ENCODE data around the gene LRMDA.

The LRMDA gene

DNA sequence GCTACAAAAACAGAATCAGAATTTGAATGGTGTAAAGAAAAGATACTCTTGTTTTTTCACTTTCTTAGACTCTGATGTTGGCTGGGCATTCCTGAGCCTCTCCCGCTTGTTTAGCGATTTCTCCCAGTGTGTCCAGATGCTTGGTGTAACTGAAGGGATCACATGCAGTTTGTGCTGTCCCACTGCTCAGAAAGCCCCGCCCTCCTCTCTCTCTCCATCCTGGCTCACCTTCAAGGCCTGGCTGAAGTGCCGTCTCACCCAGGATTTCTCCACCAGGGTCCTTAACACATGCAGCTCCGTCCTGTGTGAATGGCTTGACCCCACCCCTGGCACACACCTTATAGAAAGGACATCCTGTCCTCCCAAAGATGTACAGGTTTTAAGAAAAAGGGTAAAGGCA is 437.1 kb downstream of the LRMDA start:
- Mint-ChIP-seq H3K27ac (no peak overlapping the region), H3K9me3 (no peaks in the 10 kb centered on the region), H3K4me1 (ENCODE audit: low read depth in 2 of 2) (no peaks in the 10 kb centered on the region), H3K4me3 (no peak overlapping the region), H3K27me3 (no peaks in the 10 kb centered on the region), H3K36me3 (ENCODE audit: insufficient read depth) (no peaks in the 10 kb centered on the region)
- DNase-seq (no peak), ATAC-seq (replicated peaks) (no peak)

DNA sequence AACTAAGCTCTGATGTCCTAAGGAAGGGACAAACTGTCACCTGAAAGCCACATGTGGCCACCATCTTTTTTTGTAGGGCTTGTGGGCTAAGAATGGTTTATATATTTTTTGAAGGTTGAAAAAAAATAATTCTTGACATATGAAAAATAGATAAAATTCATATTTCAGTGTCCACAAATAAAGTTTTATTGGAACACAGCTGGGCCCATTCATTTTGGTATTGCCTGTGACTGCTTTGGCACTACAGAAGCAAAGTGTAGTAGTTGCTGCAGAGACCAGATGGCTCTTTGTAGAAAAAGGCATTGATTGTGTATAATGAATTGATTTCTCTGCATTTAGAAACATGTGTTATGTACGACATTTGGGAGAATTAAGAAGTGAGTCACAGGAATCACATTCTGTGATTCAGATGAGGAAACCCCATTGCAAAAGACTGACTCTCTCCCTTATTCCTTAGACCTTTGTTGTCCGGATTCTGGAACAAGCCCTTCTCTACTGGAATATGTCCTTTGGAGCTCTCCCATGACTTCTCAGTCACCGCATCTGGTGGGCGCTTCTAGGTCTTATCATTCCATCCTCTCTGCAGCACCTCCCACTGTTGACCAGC is 438.7 kb downstream of the LRMDA start:
- ATAC-seq (replicated peaks) = no peak
- Mint-ChIP-seq H3K36me3 (ENCODE audit: insufficient read depth) (no peaks in the 10 kb centered on the region), H3K27ac (no peak overlapping the region), H3K9me3 (no peaks in the 10 kb centered on the region), H3K4me1 (ENCODE audit: low read depth in 2 of 2) (no peaks in the 10 kb centered on the region), H3K4me3 (no peak overlapping the region), H3K27me3 (no peaks in the 10 kb centered on the region)
- no peak for DNase-seq

DNA sequence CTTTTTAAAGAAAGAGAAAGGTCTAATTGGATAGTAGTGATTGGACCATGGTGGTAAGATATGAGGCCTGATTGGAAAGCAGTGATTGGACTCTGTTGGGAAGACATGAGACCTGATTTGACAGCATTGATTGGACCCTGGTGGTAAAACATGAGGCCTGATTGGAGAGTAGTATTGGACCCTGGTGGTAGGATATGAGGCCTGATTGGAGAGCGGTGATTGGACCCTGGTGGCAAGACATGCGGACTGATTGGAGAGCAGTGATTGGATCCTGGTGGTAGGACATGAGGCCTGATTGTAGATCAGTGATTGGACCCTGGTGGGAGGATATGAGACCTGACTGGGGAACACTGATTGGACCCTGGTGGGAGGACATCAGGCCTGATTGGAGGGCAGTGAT is 444.3 kb downstream of the LRMDA start:
- no peak overlapping the region for H3K27ac Mint-ChIP-seq

DNA sequence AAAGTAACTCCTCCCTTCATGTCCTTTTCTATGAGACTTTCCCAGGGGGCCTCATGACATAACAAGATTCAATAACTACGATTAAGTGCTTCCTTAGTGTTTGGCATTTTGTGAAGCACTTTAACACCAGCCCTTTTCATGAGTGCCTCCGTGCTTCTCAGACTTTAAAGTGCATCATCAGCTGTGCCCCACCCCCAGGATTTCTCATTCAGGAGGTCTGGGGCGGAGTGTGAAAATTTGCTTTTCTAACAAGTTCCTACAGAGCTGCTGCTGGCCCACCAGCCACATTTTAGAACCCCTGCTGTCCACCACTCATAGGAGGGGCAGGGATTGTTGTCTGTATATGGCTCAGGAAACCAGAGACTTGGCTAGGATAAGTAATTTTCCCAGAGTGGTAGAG is 445.3 kb downstream of the LRMDA start:
- Mint-ChIP-seq H3K9me3 (peaks cover 0 to 6% of the 10 kb centered on the region in 2 donors), H3K4me3 (no peak overlapping the region), H3K27me3 (peaks cover 0 to 11% of the 10 kb centered on the region in 2 donors), H3K4me1 (ENCODE audit: low read depth in 2 of 2) (no peaks in the 10 kb centered on the region), H3K27ac (no peak overlapping the region), H3K36me3 (ENCODE audit: insufficient read depth) (no peaks in the 10 kb centered on the region)
- DNase-seq (no peak), ATAC-seq (replicated peaks) (no peak)

More for the DNA sequence above, 444.3 kb downstream of the LRMDA start:
- peaks cover 0 to 11% of the 10 kb centered on the region in 2 donors for H3K27me3 Mint-ChIP-seq
- no peak overlapping the region for H3K4me3 Mint-ChIP-seq
- no peak for DNase-seq
- H3K36me3 Mint-ChIP-seq (ENCODE audit: insufficient read depth) = no peaks in the 10 kb centered on the region
- peaks cover 0 to 6% of the 10 kb centered on the region in 2 donors for H3K9me3 Mint-ChIP-seq
- H3K4me1 Mint-ChIP-seq (ENCODE audit: low read depth in 2 of 2) = no peaks in the 10 kb centered on the region
- ATAC-seq (replicated peaks) = no peak

DNA sequence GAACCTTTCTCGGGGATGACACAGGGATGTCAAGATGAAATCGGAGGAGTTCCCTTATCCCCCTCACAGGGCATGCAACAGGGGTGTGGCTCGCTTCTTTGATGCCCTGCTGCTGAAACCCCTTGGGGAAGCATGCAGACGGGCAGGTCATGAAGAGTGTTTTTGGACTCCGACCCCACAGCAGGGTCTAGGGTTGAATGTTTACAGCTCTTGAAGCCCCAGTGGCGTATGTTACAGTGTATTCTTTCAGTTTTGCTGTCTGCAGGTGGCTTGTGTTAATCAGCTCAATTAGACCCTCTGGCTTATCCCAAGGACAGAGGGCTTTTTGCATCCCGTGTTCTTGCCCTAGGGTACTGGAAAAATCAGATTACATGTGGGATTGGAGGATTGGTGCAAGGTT is 446.5 kb downstream of the LRMDA start:
- DNase-seq = no peak
- no peak for ATAC-seq (replicated peaks)
- Mint-ChIP-seq H3K36me3 (ENCODE audit: insufficient read depth) (no peaks in the 10 kb centered on the region), H3K27ac (no peak overlapping the region), H3K27me3 (peaks cover 0 to 11% of the 10 kb centered on the region in 2 donors), H3K4me1 (ENCODE audit: low read depth in 2 of 2) (no peaks in the 10 kb centered on the region), H3K4me3 (no peak overlapping the region), H3K9me3 (peaks cover 0 to 6% of the 10 kb centered on the region in 2 donors)

DNA sequence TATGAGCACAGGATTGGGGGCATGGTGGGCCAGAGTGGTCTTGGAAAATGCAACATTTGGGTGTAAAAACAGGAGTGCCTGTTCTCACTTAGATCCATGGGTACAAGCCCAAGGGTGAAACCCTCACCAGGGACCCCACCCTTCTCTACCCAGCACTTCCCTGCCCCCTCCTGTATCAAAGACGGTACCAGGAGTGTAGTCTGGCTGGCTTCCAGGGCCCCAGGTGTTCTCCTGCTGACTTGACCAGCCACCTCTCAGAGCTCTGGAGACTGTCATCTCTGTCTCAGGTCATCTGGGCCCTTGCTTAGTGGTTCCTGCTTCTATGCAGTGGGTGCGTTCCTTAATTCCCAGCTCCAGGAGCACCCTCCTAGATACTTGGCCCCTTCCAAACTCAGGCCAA is 447.2 kb downstream of the LRMDA start:
- Mint-ChIP-seq H3K27me3 (peaks cover 0 to 11% of the 10 kb centered on the region in 2 donors), H3K36me3 (ENCODE audit: insufficient read depth) (no peaks in the 10 kb centered on the region), H3K4me1 (ENCODE audit: low read depth in 2 of 2) (no peaks in the 10 kb centered on the region), H3K27ac (no peak overlapping the region), H3K4me3 (no peak overlapping the region), H3K9me3 (peaks cover 0 to 6% of the 10 kb centered on the region in 2 donors)
- ATAC-seq (replicated peaks) (no peak), DNase-seq (no peak)

DNA sequence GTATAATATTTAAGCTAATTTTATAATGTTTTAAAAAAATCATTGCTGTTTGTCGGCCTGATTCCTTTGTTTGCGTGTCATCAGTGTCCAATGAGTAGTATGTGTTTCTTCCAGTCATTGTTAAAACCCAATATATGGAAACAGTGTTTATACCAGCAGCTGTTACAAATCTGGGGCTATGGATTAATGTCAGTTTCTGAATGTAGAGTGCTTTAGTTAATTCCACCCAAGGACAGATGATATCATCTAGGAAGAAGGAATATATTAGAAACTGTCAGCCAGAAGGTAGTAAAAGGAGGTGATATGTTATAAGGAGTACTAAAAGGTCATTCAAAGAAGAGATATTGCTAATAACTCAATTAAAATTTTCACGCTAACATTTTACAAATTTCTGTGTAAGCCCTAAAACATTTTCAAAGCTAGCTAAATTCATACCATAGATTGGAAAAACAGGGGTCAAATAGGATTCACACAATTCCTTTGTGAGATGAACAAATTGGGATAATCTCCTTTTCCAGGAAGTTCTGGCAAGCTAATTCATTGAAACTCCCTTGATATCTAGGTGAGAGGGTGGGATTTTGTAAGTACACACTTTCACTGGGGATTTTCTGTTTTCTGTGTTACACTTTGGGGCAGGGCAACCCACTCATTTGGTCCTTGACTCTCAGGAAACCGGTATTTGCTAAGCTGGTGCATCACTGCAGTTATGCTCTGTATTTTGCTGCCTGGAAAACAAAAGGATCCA is 448.8 kb downstream of the LRMDA start:
- DNase-seq = no peak
- no peak for ATAC-seq (replicated peaks)
- peaks cover 0 to 11% of the 10 kb centered on the region in 2 donors for H3K27me3 Mint-ChIP-seq
- H3K9me3 Mint-ChIP-seq = peaks cover 0 to 6% of the 10 kb centered on the region in 2 donors
- H3K4me3 Mint-ChIP-seq = no peak overlapping the region
- H3K36me3 Mint-ChIP-seq (ENCODE audit: insufficient read depth) = no peaks in the 10 kb centered on the region
- H3K27ac Mint-ChIP-seq = no peak overlapping the region
- H3K4me1 Mint-ChIP-seq (ENCODE audit: low read depth in 2 of 2) = no peaks in the 10 kb centered on the region

DNA sequence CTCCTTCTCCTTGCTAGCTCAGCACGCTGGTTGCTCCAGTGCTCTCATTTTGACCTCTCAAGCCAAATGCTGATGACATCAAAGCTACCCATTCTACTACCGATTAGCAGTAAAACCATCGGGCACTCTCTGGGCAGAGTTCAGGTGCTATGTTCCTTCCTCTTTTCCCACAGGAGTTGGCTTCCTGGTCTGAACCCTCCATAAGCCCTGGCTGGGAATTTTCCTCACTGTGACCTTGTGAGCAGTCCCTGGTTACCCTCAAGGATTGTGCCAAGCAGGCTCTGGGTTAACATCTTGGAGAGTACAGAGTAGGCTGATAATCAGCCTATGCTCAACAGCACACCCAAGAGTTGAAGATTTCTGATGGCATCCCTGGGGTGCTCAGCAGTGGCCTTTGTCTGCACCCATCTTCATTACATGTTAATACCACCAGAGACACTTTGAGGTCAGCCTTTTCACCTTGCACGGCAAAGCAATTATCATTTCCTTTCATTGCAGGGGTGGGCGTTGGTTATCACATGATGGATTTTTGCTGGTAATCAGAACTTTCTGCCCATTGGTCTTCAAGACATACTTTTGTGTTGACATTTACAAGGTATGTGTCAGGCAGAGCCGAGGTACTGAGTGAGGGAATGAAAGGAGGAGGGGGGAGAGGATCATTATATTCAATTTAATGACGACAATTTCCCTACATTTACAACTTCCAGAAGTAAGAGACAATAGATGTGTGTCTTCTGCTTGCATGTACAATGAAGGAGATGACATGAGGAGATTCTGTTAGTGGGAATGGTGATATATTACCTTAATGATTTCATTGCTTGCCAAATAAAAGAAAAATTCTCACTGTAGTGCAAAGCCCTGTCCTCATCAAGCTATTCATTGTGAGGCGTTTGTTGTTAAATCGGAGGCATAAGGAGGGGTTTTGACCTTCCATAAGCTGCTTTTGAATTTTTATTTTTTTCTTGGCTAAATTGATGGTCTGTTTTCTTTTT is 452.0 kb downstream of the LRMDA start:
- Mint-ChIP-seq H3K4me1 (ENCODE audit: low read depth in 2 of 2) (no peaks in the 10 kb centered on the region), H3K27me3 (peaks cover 0 to 11% of the 10 kb centered on the region in 2 donors), H3K27ac (no peak overlapping the region), H3K4me3 (no peak overlapping the region), H3K36me3 (ENCODE audit: insufficient read depth) (no peaks in the 10 kb centered on the region), H3K9me3 (no peaks in the 10 kb centered on the region)
- DNase-seq = no peak
- ATAC-seq (replicated peaks) = no peak

DNA sequence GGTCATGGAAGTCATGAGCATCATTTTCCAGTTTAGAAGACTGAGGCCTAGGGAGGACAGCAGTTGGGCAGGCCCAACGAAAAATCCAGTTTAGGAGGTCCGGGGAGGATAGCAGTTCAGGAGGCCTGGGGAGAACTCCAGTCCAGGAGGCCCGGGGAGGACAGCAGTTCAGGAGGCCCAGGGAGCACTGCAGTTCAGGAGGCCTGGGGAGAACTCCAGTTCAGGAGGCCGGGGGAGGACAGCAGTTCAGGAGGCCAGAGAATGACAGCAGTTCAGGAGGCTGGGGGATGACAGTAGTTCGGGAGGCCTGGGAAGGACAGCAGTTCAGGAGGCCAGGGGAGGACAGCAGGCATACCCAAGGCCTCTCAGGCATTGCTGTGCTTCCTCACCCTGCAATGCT is 453.4 kb downstream of the LRMDA start:
- no peaks in the 10 kb centered on the region for H3K9me3 Mint-ChIP-seq
- no peaks in the 10 kb centered on the region for H3K27me3 Mint-ChIP-seq
- no peaks in the 10 kb centered on the region for H3K4me1 Mint-ChIP-seq (ENCODE audit: low read depth in 2 of 2)
- DNase-seq (no peak), ATAC-seq (replicated peaks) (no peak)
- no peak overlapping the region for H3K27ac Mint-ChIP-seq
- H3K36me3 Mint-ChIP-seq (ENCODE audit: insufficient read depth) = no peaks in the 10 kb centered on the region
- no peak overlapping the region for H3K4me3 Mint-ChIP-seq

DNA sequence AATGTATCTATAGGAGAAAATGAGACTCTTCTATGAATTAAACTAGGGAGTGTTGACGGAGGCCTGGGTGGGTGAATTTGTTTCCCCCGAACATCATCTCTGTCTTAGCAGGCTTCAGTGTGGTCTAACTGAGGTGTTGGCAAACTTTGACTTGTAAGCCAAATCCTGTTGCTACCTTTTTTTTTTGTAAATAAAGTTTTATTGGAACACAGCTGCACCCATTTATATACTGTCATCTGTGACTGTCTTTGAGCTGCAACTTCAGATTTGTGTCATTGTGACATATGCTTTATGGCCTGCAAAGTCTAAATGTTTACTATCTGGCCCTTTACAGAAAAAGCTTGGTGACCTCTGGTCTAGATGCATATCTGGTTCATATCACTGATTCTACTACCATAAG is 455.9 kb downstream of the LRMDA start:
- H3K36me3 Mint-ChIP-seq (ENCODE audit: insufficient read depth) = no peaks in the 10 kb centered on the region
- H3K27me3 Mint-ChIP-seq = no peaks in the 10 kb centered on the region
- DNase-seq (no peak), ATAC-seq (replicated peaks) (no peak)
- H3K4me1 Mint-ChIP-seq (ENCODE audit: low read depth in 2 of 2) = no peaks in the 10 kb centered on the region
- H3K4me3 Mint-ChIP-seq = no peak overlapping the region
- H3K27ac Mint-ChIP-seq = no peak overlapping the region
- peaks cover 0 to 4% of the 10 kb centered on the region in 2 donors for H3K9me3 Mint-ChIP-seq

DNA sequence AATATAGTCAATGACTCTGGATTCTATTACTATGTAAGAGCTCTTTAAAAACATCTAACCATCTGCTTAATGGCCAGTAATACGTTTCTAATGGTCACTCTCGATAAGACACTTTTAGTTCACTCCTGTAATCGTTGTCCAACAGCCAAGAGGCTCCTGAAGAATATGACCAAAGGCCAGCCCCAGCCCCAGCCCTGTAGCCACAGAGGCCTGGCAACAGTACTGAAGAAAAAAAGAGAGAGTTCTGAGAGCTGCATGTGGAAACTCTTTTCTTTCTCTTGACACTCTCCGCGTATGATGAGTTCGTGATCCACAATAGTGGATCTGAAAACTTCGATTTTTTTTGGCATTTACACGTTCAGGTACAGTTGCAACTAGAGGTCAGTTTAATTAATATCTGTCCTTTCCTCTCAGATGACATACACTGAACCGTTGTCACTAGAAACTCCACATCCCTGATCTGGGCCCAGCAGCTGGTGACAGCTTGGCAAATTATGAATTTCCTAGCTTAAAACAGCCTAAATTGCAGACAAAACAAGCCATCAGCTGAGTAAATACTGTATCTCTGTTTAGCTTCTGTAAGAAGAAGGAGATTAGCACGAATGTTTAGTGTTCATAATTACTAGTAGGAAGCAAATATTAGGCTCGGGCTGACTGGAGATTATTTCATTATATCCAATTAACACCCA is 456.7 kb downstream of the LRMDA start:
- no peak for ATAC-seq (replicated peaks)
- no peaks in the 10 kb centered on the region for H3K27me3 Mint-ChIP-seq
- no peak overlapping the region for H3K4me3 Mint-ChIP-seq
- H3K4me1 Mint-ChIP-seq (ENCODE audit: low read depth in 2 of 2) = no peaks in the 10 kb centered on the region
- no peak overlapping the region for H3K27ac Mint-ChIP-seq
- no peaks in the 10 kb centered on the region for H3K36me3 Mint-ChIP-seq (ENCODE audit: insufficient read depth)
- peaks cover 0 to 4% of the 10 kb centered on the region in 2 donors for H3K9me3 Mint-ChIP-seq
- DNase-seq = no peak

DNA sequence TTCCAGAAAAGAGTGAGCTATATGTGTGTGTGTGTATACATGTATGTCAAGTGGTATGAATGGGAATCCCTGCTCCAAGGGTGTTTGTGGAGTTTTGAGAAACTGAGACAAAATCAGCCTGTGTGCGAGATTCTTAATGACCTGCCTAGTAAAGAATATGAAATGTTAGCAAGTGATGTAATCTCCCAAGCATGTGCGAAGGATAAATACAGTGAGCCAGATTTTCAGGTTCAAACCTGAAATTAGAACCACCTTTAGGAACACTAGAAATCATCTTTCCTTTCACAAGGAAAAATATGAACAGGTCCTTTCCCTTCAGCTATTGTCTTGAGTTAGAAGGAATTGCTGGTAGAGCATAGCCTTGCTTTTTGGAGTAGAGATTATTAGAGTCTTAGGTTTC is 457.6 kb downstream of the LRMDA start:
- ATAC-seq (replicated peaks) (no peak), DNase-seq (no peak)
- H3K4me1 Mint-ChIP-seq (ENCODE audit: low read depth in 2 of 2) = no peaks in the 10 kb centered on the region
- no peaks in the 10 kb centered on the region for H3K27me3 Mint-ChIP-seq
- H3K36me3 Mint-ChIP-seq (ENCODE audit: insufficient read depth) = no peaks in the 10 kb centered on the region
- H3K9me3 Mint-ChIP-seq = peaks cover 0 to 4% of the 10 kb centered on the region in 2 donors
- H3K4me3 Mint-ChIP-seq = no peak overlapping the region
- no peak overlapping the region for H3K27ac Mint-ChIP-seq

DNA sequence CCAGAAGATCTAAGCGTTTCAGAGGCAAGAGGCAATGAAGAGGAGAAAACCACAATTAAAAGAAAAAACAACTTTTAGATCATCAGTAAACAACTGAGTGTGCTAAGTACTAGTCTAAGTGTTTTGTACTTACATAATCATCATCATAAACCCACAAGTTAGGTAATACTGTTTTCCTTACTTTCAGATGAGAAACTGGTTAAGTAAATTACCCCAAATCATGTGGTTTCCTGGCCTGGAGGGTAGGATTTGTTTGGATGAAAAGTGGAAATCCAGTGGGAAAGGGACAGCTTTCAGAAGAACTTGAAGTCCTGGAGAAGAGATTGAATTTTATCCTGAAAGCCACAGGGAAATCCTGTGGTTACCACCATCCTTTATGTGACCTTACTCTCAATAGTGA is 463.3 kb downstream of the LRMDA start:
- Mint-ChIP-seq H3K4me1 (ENCODE audit: low read depth in 2 of 2) (no peaks in the 10 kb centered on the region), H3K4me3 (no peak overlapping the region), H3K27ac (no peak overlapping the region), H3K9me3 (peaks cover 0 to 4% of the 10 kb centered on the region in 2 donors), H3K27me3 (no peaks in the 10 kb centered on the region), H3K36me3 (ENCODE audit: insufficient read depth) (no peaks in the 10 kb centered on the region)
- ATAC-seq (replicated peaks) (no peak), DNase-seq (no peak)
